Cardiac muscle cell (in vitro differentiated cells and primary cell): ENCODE results near the gene TGM6. TPM values are rescaled to one million over a fixed set of nuclear protein-coding genes. Genes with fewer than 3 reads are reported as not detected.

Source experiments
- DNase-seq, 2 donors: peaks; one replicate each; pipeline versions ENCODE4 v3.0.0 to v3.0.0-alpha.2; 2010 to 2017; ENCODE audit warnings: low read depth in 1 of 2, low spot score in 1 of 2
- H3K27ac ChIP-seq: fragments of 200-600 bp; sonication (generic); 2 replicates; pipeline ENCODE4 v1.5.1; 2016
- H3K27me3 ChIP-seq: fragments of 200-600 bp; sonication (generic); 2 replicates; pipeline ENCODE4 v1.6.0; 2016; ENCODE audit warnings: control low read depth
- H3K36me3 ChIP-seq: fragments of 200-600 bp; sonication (generic); 2 replicates; pipeline ENCODE4 v1.5.1; 2016; ENCODE audit warnings: control low read depth
- H3K4me1 ChIP-seq: fragments of 200-600 bp; sonication (generic); 2 replicates; pipeline ENCODE4 v1.8.1; 2017; ENCODE audit warnings: low read depth, mild to moderate bottlenecking, mixed run types
- H3K4me3 ChIP-seq: fragments of 200-600 bp; sonication (generic); 2 replicates; pipeline ENCODE4 v1.5.1; 2016; ENCODE audit warnings: mild to moderate bottlenecking
- H3K9me3 ChIP-seq: fragments of 200-600 bp; sonication (generic); 2 replicates; pipeline ENCODE4 v1.5.1; 2017; ENCODE audit warnings: low read depth, mild to moderate bottlenecking, control low read depth
- polyA plus RNA-seq: library from polyadenylated mRNA; unstranded; fragments of >200 nt; fragmentation: Nextera tagmentation; extraction: Ambion mirVana; gene quantifications from 2 replicates; pipeline ENCODE4 v1.2.1, GENCODE V29; 2016
- total RNA-seq: library from RNA; depleted of rRNA; stranded (reverse); fragments of >200 nt; gene quantifications from 2 replicates; pipeline ENCODE4 v1.2.3, GENCODE V29; 2016
- TF ChIP-seq, protein P1 (sequence below): IDR thresholded peaks from 2 replicates; pipeline ENCODE4 v1.5.1; 2012; ENCODE audit warnings: low read depth, mild to moderate bottlenecking, low read length

Gene TGM6
- total and polyA plus RNA-seq, 2 experiments from 2014 or later, result not detected

DNA sequence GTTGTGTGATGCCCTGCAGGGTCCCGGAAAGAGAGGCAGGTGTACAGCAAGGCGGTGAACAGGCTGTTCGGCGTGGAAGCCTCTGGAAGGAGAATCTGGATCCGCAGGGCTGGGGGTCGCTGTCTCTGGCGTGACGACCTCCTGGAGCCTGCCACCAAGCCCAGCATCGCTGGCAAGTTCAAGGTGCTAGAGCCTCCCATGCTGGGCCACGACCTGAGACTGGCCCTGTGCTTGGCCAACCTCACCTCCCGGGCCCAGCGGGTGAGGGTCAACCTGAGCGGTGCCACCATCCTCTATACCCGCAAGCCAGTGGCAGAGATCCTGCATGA is 36.5 kb downstream of the TGM6 start:
- no peak for DNase-seq
- Histone ChIP-seq H3K36me3 (no peaks in the 10 kb centered on the region), H3K9me3 (no peaks in the 10 kb centered on the region), H3K27me3 (peaks cover 20% of the 10 kb centered on the region), H3K4me3 (no peak overlapping the region), H3K27ac (no peak overlapping the region), H3K4me1 (no peaks in the 10 kb centered on the region)
- TF ChIP-seq, protein P1, sequence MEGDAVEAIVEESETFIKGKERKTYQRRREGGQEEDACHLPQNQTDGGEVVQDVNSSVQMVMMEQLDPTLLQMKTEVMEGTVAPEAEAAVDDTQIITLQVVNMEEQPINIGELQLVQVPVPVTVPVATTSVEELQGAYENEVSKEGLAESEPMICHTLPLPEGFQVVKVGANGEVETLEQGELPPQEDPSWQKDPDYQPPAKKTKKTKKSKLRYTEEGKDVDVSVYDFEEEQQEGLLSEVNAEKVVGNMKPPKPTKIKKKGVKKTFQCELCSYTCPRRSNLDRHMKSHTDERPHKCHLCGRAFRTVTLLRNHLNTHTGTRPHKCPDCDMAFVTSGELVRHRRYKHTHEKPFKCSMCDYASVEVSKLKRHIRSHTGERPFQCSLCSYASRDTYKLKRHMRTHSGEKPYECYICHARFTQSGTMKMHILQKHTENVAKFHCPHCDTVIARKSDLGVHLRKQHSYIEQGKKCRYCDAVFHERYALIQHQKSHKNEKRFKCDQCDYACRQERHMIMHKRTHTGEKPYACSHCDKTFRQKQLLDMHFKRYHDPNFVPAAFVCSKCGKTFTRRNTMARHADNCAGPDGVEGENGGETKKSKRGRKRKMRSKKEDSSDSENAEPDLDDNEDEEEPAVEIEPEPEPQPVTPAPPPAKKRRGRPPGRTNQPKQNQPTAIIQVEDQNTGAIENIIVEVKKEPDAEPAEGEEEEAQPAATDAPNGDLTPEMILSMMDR, result no peak

DNA sequence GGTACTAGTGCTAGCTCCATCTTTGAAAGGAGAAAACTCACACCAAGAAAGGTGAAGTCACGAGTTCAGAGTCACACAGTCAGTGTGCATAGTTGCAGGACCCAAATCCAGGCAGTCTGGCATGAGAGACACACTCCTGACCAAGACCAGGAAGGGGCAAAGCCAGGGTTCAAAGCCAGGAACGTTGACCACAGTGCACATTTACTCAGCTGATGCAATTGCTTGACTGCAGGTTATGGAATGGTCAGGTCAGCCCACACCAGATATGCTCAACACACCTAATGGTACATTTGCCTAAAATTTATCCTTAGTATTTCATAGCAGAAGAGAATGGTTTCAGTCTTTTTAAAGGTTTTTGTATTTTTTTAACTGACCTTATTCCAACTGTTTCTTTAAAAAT is 37.7 kb downstream of the TGM6 start:
- TF ChIP-seq, protein P1, result no peak
- peaks cover 14% of the 10 kb centered on the region for H3K27me3 ChIP-seq
- no peaks in the 10 kb centered on the region for H3K36me3 ChIP-seq
- no peaks in the 10 kb centered on the region for H3K9me3 ChIP-seq
- H3K27ac ChIP-seq, result no peak overlapping the region
- no peak overlapping the region for H3K4me3 ChIP-seq
- no peaks in the 10 kb centered on the region for H3K4me1 ChIP-seq
- no peak for DNase-seq

DNA sequence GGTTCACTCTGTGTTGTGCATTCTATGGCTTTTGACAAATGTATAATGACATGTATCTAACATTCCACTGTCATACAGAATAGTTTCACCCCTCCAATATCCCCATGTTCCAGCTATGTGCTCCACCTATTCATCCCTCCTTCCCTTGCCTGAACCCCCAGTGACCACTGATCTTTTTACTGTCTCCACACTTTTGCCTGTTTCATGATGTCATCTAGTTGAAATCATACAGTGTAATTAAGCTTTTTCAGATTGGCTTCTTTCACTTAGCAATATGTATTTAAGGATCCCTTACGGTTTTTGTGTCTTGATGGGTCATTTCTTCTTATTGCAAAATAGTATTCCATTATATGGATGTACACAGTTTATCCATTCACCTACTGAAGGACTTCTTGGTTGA is 39.8 kb downstream of the TGM6 start:
- TF ChIP-seq, protein P1, result no peak
- H3K4me1 ChIP-seq, result no peaks in the 10 kb centered on the region
- no peak overlapping the region for H3K4me3 ChIP-seq
- H3K27me3 ChIP-seq, result peaks cover 12% of the 10 kb centered on the region
- no peak overlapping the region for H3K27ac ChIP-seq
- no peak for DNase-seq
- no peaks in the 10 kb centered on the region for H3K36me3 ChIP-seq
- H3K9me3 ChIP-seq, result no peaks in the 10 kb centered on the region

DNA sequence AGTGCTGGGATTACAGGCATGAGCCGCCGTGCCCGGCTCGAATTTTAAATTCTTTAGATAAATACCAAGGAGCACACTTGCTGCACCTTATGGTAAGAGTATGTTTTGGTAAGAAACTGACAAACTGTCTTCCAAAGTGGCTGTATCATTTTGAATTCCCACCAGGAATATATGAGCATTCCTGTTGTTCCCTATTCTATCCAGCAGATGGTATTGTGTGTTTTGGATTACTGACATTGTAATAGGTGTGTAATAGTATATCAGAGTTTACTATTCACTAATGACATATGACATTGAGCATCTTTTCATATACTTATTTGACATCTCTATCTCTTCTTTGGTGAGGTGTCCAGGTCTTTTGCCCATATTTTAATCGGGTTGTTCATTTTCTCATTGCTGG is 40.5 kb downstream of the TGM6 start:
- Histone ChIP-seq H3K36me3 (no peaks in the 10 kb centered on the region), H3K4me3 (no peak overlapping the region), H3K4me1 (no peaks in the 10 kb centered on the region), H3K27ac (no peak overlapping the region), H3K9me3 (no peaks in the 10 kb centered on the region), H3K27me3 (peaks cover 9% of the 10 kb centered on the region)
- TF ChIP-seq, protein P1, result peak; percentile 24
- DNase-seq, result peak in 1 of 2 donors; percentile 10

DNA sequence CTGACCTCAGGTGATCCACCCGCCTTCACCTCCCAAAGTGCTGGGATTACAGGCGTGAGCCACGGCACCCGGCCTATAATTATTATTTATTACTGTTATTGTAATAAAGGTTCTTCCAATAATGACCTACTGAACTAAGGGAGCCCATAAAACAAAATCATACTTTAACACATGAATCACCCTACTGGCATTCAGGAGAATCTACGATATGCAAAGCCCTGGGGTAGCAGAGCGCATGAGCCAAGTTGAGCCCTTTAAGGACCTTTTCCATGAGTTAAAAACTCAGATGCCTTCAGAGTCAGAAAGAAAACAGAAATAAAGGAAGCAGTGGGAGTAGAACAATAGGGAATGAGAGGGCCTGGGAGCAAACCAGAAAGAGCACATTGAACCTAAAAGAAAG is 48.4 kb downstream of the TGM6 start:
- Histone ChIP-seq H3K9me3 (no peaks in the 10 kb centered on the region), H3K4me3 (no peak overlapping the region), H3K36me3 (no peaks in the 10 kb centered on the region), H3K4me1 (no peaks in the 10 kb centered on the region), H3K27me3 (peaks cover 13% of the 10 kb centered on the region), H3K27ac (no peak overlapping the region)
- TF ChIP-seq, protein P1, result no peak
- no peak for DNase-seq

DNA sequence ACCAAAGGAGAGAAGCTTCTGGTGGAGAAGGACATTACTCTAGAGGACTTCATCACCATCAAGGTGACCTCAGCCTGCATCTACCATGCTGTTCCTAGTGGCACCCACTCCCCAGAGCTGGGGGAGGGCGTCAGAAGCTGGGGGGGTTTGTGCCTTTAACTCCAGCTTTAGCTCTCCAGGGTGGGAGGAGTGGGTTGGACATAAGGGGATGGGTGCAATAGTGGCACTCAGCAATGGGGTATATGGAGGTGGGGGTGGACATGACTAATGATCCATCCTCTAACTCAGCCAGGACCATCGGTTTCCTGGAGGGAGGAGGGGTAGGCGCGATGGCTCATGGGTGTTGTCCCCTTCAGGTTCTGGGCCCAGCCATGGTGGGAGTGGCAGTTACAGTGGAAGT is 49.8 kb downstream of the TGM6 start:
- peaks cover 13% of the 10 kb centered on the region for H3K27me3 ChIP-seq
- TF ChIP-seq, protein P1, result no peak
- H3K36me3 ChIP-seq, result no peaks in the 10 kb centered on the region
- H3K27ac ChIP-seq, result no peak overlapping the region
- no peaks in the 10 kb centered on the region for H3K9me3 ChIP-seq
- DNase-seq, result no peak
- no peak overlapping the region for H3K4me3 ChIP-seq
- no peaks in the 10 kb centered on the region for H3K4me1 ChIP-seq
